Activated CD4-positive, CD25-positive, alpha-beta regulatory T cell treated with anti-CD3 and anti-CD28 coated beads, Interleukin-2, amount 50 U/mL, for 72 hours (primary cell): Measurements from ENCODE around the gene SGMS2.

Experiments
- DNase-seq: peaks from one replicate; pipeline ENCODE4 v3.0.0; 2021

Gene SGMS2

GRCh38 chr4:107831140-107831539 is 6.4 kb downstream of the SGMS2 start:
- DNase-seq, result no peak

GRCh38 chr4:107832275-107832807 is 7.6 kb downstream of the SGMS2 start:
- DNase-seq, result no peak

GRCh38 chr4:107834241-107834794 is 9.6 kb downstream of the SGMS2 start:
- DNase-seq, result no peak

GRCh38 chr4:107835406-107835805 is 10.7 kb downstream of the SGMS2 start:
- DNase-seq, result no peak

DNA sequence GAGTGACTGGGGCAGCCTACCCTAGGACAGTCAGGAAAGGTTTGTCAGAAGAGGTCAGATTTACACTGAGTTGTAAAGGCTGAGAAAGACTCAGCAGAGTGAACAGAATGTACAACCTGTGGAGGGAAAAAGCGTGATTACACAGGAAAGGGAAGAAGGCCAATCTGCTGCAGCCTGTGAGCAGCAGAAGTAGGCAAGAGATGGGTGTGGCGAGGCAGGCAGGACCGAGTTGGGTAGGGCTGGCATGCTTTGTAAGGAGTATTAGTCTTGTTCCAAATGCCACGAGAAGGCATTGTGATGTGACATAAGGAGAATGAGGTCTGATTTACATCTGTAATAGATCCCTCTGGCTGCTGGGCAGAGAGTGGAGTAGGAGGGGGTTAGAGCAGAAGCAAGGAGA is 12.6 kb downstream of the SGMS2 start:
- no peak for DNase-seq

DNA sequence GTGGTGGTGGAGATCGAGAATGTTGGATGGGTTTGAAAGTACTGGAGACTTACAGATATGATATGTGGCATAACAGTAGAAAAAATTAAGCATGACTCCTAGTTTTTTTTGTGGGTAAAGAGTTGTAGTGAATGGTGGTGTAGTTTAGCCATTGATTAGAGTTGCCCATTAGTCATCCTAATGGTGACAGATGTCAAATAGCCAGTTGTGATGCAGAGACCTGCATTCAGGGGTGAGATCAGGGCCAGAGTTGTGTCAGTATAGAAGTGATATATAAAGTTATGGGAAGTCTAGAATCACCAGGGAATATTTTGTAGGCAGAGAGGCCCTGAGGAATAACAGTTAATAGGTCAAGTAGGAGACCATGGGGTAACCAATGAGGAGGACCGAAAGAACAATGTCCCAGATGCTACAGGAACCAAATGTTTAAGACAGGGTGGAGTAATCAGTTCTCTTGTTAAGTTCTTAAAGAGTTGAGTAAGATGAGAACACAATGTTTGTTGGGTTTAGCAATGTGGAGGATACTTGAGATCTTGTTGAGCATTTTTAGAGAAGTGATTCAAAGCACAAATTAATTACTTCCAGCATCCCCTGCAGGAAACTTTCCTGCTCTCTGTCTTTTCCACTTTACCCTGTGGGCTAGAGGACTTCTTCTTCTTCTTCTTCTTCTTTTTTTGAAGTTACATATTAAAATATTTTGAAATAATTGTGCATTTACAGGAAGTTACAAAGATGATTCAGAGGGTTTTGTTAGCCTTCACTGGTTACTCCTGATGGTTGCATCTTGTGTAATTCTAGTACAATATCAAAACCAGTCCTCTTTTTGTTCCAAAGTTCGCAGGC is 13.3 kb downstream of the SGMS2 start:
- DNase-seq, result no peak

GRCh38 chr4:107838861-107839565 is 14.3 kb downstream of the SGMS2 start:
- DNase-seq, result no peak

DNA sequence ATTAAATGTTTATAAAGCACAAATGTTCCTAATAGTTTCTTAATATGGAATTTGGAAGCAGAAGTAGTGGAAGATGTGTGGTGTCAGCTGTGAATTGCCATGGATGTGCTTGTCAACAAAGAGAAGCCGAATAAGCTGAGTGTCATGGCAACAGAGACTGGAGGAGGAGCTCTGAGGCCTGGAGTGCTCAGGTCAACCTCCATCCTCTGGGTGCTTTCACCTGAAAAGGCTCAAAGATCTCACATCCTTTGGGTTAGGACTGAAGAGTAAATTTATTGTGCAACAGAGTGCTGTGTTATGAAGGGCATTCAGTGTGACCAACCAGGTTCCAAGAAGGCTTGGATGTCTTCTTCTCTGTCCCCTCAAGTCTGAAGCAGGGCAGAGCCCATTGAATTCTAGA is 18.7 kb downstream of the SGMS2 start:
- DNase-seq, result no peak

GRCh38 chr4:107845681-107846080 is 20.9 kb downstream of the SGMS2 start:
- no peak for DNase-seq

DNA sequence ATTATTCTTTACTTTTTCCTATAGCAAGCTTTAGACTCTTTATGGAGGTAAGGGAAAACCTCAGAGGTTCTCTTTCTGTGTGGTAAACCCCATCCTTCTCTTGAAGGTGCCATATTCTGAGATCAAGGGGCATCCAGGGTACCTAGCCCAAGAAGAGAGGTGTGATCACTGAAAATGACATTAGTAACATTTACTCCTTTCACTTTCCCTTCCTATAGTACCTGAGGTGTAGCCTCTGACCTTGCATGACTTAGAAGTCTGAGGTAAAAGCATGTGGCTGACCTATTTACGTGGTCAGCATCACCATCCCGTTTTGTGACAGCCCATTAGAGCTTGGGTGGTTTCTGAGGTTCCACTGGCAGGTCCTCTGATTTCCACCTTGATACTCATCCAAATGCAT is 25.7 kb downstream of the SGMS2 start:
- no peak for DNase-seq

DNA sequence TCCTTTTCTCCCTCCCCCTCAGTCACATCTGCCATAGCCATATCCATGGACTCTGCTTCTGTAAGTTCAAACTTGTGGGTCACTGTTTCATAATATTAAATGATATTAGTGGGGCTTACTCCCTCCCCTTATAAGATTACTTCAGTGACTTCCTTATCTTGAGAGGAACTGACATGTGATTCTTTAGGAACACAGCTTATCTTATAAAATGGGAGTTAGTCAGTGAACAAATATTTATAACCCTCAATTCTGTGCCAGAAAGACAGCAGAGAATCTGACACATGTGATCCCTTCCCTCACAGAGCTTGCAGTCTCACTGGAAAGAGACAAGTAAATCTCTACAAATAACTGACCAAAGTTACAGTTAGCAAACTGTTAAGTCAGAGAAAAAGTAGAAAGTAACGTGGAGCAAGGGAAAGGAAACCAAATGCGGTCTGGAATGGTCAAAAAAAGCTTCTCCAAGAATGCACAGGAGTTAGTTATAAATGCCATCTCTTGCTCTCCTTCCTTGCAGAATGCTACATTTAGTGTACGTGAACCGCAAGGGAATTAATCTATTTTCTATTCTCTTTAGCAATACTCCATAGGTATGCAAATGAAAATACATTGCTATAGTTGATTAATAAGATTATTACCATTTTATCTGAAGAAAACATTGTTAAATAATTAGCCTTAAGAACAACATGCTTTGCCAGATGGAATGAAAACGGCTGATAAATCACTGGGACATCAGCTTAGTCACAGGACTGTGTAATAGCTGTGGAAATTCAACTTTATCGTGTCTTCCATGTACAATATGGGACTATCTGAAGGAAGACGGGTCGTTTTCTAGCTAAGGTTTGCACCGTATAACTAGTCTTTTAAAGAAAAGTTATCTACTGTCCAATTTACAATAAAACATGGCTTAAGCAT is 29.0 kb downstream of the SGMS2 start:
- no peak for DNase-seq

DNA sequence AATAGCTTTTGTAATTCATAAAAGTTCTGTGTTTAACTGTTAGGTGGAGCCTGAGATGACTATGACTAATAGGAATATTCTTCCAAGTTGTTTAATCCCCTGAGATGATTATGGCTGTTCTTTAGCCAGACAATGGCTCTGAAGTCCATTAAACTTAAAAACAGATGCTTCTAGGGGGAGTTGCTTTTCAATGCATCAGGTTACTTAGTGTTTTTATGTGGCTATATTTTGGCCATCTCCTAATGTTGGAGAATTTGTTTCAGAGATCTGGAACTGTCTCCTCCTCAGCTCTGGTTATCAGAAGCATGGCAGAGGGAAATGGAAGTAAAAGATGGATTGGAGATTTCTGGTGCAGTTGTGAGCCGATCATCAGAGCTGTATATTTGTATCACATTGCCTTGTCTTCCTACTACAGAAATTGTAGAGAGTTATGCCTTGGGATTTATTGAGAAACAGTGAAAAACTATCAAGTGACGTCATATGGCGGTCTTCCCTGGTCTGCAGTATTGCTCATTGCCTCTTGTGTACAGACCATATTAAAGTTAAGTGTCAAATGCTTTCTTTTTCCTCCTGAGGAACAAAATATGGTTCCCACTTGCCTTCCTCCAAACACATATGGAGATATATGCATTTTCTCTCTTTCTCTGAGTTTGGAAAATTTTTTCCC is 29.8 kb downstream of the SGMS2 start:
- no peak for DNase-seq

DNA sequence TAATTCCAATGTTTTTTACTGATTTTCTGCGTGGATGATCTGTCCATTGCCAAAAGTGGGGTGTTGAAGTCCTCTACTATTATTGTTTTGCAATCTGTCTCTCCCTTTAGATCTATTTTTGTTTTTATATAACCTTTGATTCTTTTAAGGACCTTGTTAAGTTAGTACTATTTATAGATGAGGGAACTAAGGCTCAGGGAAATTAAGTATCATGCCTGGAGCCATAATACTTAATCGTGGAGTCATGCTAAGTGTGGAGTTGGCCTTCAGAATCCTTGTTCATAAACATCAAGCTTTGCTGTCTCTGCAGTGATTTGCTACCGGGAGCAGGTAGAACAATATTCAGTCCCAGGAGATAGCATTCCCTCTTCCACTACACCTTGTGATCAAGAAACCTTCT is 31.0 kb downstream of the SGMS2 start:
- DNase-seq, result no peak

- DNase-seq, result no peak
Measured at GRCh38 chr4:107856901-107857300, 32.2 kb downstream of the SGMS2 start.

GRCh38 chr4:107857741-107858140 is 33.0 kb downstream of the SGMS2 start:
- DNase-seq, result no peak

DNA sequence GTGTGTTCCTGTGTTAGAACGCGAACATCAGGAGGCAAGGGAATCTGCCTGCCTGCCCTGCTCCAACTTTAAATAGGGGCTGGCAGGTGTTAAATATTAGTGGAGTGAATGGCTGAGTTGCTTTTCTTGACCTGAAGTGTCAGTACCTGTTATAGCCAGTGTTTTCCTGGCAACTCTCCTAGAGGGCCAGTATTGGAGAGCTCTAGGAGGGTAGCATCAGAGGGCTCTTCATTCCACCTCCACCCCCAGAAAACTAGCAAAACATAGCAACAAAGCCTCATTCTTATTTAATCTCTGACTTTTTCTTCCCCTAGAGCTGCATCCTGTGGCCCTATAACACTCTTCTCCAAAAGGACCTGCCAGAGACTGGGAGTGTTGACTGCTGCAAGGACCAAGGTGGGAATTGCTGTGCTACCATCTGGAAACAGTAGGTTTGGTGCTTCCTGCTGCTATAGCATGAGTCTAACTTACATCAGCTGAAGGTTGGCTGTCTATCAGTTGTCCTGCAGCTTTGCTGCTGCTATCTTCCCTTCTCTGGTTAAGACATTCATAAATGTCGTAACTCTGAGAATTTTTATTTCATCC is 33.5 kb downstream of the SGMS2 start:
- DNase-seq, result no peak

GRCh38 chr4:107862658-107863057 is 37.9 kb downstream of the SGMS2 start:
- DNase-seq, result no peak

DNA sequence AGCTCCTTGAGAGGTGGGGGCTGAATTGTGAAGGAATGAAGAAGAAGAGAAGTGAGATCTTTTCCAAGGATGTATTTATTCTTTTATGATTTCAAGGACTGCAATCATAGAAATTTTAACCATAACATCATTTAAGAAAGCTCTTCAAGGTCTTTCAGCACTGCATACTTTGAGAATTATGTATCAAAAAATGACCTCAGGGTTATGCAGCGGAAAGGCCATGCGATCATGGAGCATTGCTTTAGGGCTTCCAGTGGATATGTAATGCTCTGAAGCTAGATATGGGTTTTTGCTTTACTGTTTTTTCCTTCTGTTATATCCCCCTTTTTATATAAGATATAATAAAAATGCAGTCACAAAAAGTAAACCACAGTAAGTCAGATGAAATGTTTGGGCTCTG is 38.7 kb downstream of the SGMS2 start:
- DNase-seq, result no peak

GRCh38 chr4:107863850-107864371 is 39.2 kb downstream of the SGMS2 start:
- DNase-seq, result no peak

- DNase-seq, result no peak
Measured at GRCh38 chr4:107866726-107867125, 42.0 kb downstream of the SGMS2 start.

DNA sequence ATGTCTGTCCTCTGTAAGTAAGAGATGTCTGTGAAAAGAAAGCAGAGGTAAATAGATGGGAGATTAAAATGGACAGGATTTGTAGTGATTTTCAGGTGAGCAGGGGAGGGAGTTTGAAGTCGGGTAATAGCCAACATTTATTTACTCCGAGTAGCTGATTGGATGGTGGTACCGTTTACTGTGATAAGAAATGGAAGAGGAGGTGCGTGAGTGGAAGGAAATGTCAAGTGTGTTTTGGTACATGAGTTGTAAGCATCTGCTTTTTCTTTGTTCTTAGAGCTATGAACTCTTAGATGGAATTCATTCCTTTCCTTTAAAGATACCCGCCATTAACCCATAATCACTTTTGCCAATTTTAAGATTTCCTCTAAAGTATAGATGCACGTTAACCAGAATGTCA is 45.5 kb downstream of the SGMS2 start:
- no peak for DNase-seq
